PC-3 (cell line): ENCODE results near the gene PFN4. TPM values are rescaled to one million over a fixed set of nuclear protein-coding genes. Genes with fewer than 3 reads are reported as not detected.

ENCODE experiments used
- ATAC-seq: fragments of 200-7000 bp; cut with Tn5 transposase; 2 replicates; pipeline ENCODE4 v1.9.1; 2020; ENCODE audit warnings: mild to moderate bottlenecking, moderate library complexity
- BruUV-seq: library from RNA; stranded (reverse); fragments of 400-500 nt; replicated peaks from 2 replicates; lab custom pipeline; 2021; lab: Mats Ljungman, UMichigan
- CTCF ChIA-PET: fragments of 300-600 bp; sonication (Branson Sonifier 250); formaldehyde crosslinking; loops from one replicate; lab custom pipeline; 2022; ENCODE audit warnings: antibody characterized with exemption; lab: Charles Lee
- POLR2A ChIA-PET: fragments of 300-600 bp; sonication (Branson Sonifier 250); formaldehyde crosslinking; loops from one replicate; lab custom pipeline; 2022; ENCODE audit warnings: antibody characterized with exemption; ENCODE audit not compliant: unreplicated experiment; lab: Charles Lee
- DNase-seq: peaks from one replicate; pipeline ENCODE4 v3.0.0-alpha.2; 2015
- H2AFZ ChIP-seq: fragments of 300-600 bp; sonication (generic); 2 replicates; pipeline ENCODE4 v1.6.0; 2016; ENCODE audit warnings: antibody characterized with exemption, low read length
- H3F3A ChIP-seq: fragments of 300-600 bp; sonication (generic); one replicate; pipeline ENCODE4 v1.6.0; 2017; ENCODE audit warnings: antibody characterized with exemption, low read length, control low read depth, mild to moderate bottlenecking; ENCODE audit not compliant: unreplicated experiment
- H3K27ac ChIP-seq: fragments of 300-600 bp; sonication (generic); 2 replicates; pipeline ENCODE4 v1.5.1; 2016; ENCODE audit warnings: mild to moderate bottlenecking, low read length
- H3K27me3 ChIP-seq: fragments of 300-600 bp; sonication (generic); 2 replicates; pipeline ENCODE4 v1.6.1; 2016; ENCODE audit warnings: low read length, mixed read lengths
- H3K36me3 ChIP-seq: fragments of 300-600 bp; sonication (generic); 2 replicates; pipeline ENCODE4 v1.6.1; 2016; ENCODE audit warnings: low read depth, mixed run types, low read length, mixed read lengths
- H3K4me1 ChIP-seq: fragments of 300-600 bp; sonication (generic); 2 replicates; pipeline ENCODE4 v1.5.1; 2016; ENCODE audit warnings: low read length; ENCODE audit not compliant: insufficient read depth
- H3K4me2 ChIP-seq: fragments of 300-600 bp; sonication (generic); 2 replicates; pipeline ENCODE4 v1.6.0; 2016; ENCODE audit warnings: low read length
- H3K4me3 ChIP-seq: fragments of 300-600 bp; sonication (generic); 2 replicates; pipeline ENCODE4 v1.5.1; 2016; ENCODE audit warnings: mild to moderate bottlenecking, low read length, mixed read lengths
- H3K79me2 ChIP-seq: fragments of 300-600 bp; sonication (generic); 2 replicates; pipeline ENCODE4 v1.6.1; 2017; ENCODE audit warnings: low read length, mixed read lengths
- H3K9ac ChIP-seq: fragments of 300-600 bp; sonication (generic); 2 replicates; pipeline ENCODE4 v1.6.0; 2016; ENCODE audit warnings: mild to moderate bottlenecking, low read length
- H3K9me2 ChIP-seq: fragments of 300-600 bp; sonication (generic); replicated peaks from 2 replicates; pipeline ENCODE4 v1.6.1; 2016; ENCODE audit warnings: mixed run types, low read length, mixed read lengths
- H3K9me3 ChIP-seq: fragments of 300-600 bp; sonication (generic); 2 replicates; pipeline ENCODE4 v1.6.1; 2016; ENCODE audit warnings: low read length, mixed read lengths
- H4K20me1 ChIP-seq: fragments of 300-600 bp; sonication (generic); 2 replicates; pipeline ENCODE4 v1.6.1; 2016; ENCODE audit warnings: low read length, mixed read lengths
- EZH2 ChIP-seq: fragments of 300-600 bp; sonication (generic); IDR thresholded peaks from one replicate; pipeline ENCODE4 v1.6.1; 2017; ENCODE audit warnings: antibody characterized with exemption, mild to moderate bottlenecking, low read length; ENCODE audit not compliant: unreplicated experiment
- EZH2phosphoT487 ChIP-seq: fragments of 300-600 bp; sonication (generic); IDR thresholded peaks from 2 replicates; pipeline ENCODE4 v1.6.1; 2018; ENCODE audit warnings: mild to moderate bottlenecking, antibody characterized with exemption, low read length, borderline replicate concordance
- intact Hi-C: fragments of 100-400 bp; cut with micrococcal nuclease; formaldehyde crosslinking; loops from 2 replicates; pipeline ENCODE4 v1.9.0; 2023
- total RNA-seq: library from RNA; depleted of rRNA; stranded (reverse); fragments of >200 nt; gene quantifications from 2 replicates; pipeline ENCODE4 v1.2.3, GENCODE V29; 2014
- TF ChIP-seq, protein P1 (sequence below): fragments of 300-600 bp; sonication (generic); conservative IDR thresholded peaks from 2 replicates; pipeline ENCODE4 v1.5.1; 2017; ENCODE audit warnings: antibody characterized with exemption, low read depth, mild to moderate bottlenecking, low read length

The PFN4 gene
- total RNA-seq, 1 experiment from 2014 or later, result 0.44 TPM

- ChIA-PET POLR2A (interaction anchor here (0.6 to 1.1 kb wide), 2 partner anchors 17 to 38 kb away, joined by 4 to 5 read pairs; no protein-coding TSS in a partner anchor), CTCF (interaction anchor here (0.6 kb wide), 1 partner anchor 29 kb away, joined by 6 read pairs; no protein-coding TSS in a partner anchor)
- H3K4me1 ChIP-seq, result peaks cover 19% of the 10 kb centered on the region
- no peaks in the 10 kb centered on the region for H3F3A ChIP-seq
- no peak; the same call in 1 of the 2 replicates for ATAC-seq
- no peaks in the 10 kb centered on the region for H3K9me2 ChIP-seq
- no peaks in the 10 kb centered on the region for H3K9me3 ChIP-seq
- peak overlapping the region; percentile 79 for H3K9ac ChIP-seq
- peak overlapping the region; percentile 82 for H3K4me3 ChIP-seq
- H4K20me1 ChIP-seq, result no peaks in the 10 kb centered on the region
- peak overlapping the region; percentile 96 for H2AFZ ChIP-seq
- H3K79me2 ChIP-seq, result peaks cover 18% of the 10 kb centered on the region
- no peak for DNase-seq
- TF ChIP-seq EZH2phosphoT487 (no peak), EZH2 (no peak)
- TF ChIP-seq, protein P1, sequence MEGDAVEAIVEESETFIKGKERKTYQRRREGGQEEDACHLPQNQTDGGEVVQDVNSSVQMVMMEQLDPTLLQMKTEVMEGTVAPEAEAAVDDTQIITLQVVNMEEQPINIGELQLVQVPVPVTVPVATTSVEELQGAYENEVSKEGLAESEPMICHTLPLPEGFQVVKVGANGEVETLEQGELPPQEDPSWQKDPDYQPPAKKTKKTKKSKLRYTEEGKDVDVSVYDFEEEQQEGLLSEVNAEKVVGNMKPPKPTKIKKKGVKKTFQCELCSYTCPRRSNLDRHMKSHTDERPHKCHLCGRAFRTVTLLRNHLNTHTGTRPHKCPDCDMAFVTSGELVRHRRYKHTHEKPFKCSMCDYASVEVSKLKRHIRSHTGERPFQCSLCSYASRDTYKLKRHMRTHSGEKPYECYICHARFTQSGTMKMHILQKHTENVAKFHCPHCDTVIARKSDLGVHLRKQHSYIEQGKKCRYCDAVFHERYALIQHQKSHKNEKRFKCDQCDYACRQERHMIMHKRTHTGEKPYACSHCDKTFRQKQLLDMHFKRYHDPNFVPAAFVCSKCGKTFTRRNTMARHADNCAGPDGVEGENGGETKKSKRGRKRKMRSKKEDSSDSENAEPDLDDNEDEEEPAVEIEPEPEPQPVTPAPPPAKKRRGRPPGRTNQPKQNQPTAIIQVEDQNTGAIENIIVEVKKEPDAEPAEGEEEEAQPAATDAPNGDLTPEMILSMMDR, result no peak
- peak overlapping the region; percentile 23; the same call in 1 of the 2 replicates for H3K27ac ChIP-seq
- intact Hi-C loops, result no loop called here
- TSS peak; percentile 85 for BruUV-seq
- H3K4me2 ChIP-seq, result peak overlapping the region; percentile 85
- H3K36me3 ChIP-seq, result no peaks in the 10 kb centered on the region
- no peaks in the 10 kb centered on the region for H3K27me3 ChIP-seq
These were observed 554 bp downstream of the PFN4 start for GRCh38 chr2:24122366-24123194.

DNA sequence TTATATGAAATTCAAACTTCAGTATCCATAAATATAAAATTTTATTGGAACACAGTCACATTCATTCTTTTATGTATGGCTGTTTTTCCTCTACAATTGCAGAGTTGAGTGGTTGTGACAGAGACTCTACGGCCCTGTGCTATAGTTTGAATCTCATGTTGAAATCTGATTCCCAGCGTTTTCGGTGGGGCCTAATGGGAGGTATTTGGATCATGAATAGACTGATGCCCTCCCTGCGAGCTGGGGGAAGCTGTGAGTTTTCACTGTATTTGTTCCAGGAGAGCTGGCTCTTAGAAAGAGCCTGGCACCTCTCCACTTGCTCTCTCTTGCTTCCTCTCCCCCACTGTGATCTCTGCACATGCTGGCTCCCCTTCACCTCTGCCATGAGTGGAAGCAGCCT lies 1.7 kb downstream of the PFN4 start:
- Histone ChIP-seq H4K20me1 (no peaks in the 10 kb centered on the region), H3K4me3 (no peak overlapping the region), H2AFZ (no peak overlapping the region), H3F3A (no peaks in the 10 kb centered on the region), H3K9me2 (no peaks in the 10 kb centered on the region), H3K79me2 (peaks cover 18% of the 10 kb centered on the region), H3K9ac (no peak overlapping the region), H3K27ac (no peak overlapping the region), H3K27me3 (no peaks in the 10 kb centered on the region), H3K4me1 (peaks cover 19% of the 10 kb centered on the region), H3K36me3 (no peaks in the 10 kb centered on the region), H3K4me2 (no peak overlapping the region), H3K9me3 (no peaks in the 10 kb centered on the region)
- intact Hi-C loops, result no loop called here
- ATAC-seq, result no peak
- CTCF ChIA-PET, result no interaction called here
- no peak for DNase-seq
- BruUV-seq, result no TSS peak
- no peak for TF ChIP-seq EZH2
- TF ChIP-seq, protein P1, result no peak
- no peak for TF ChIP-seq EZH2phosphoT487
- POLR2A ChIA-PET, result no interaction called here

GRCh38 chr2:24121066-24121465 lies 2.1 kb downstream of the PFN4 start:
- no peak overlapping the region for H3K4me3 ChIP-seq
- H3K4me1 ChIP-seq, result peaks cover 19% of the 10 kb centered on the region
- peaks cover 18% of the 10 kb centered on the region for H3K79me2 ChIP-seq
- H4K20me1 ChIP-seq, result no peaks in the 10 kb centered on the region
- no peak overlapping the region for H3K4me2 ChIP-seq
- no peak overlapping the region for H3K9ac ChIP-seq
- no peaks in the 10 kb centered on the region for H3K9me3 ChIP-seq
- ATAC-seq (no peak), DNase-seq (no peak)
- CTCF ChIA-PET, result no interaction called here
- H3F3A ChIP-seq, result no peaks in the 10 kb centered on the region
- no peaks in the 10 kb centered on the region for H3K36me3 ChIP-seq
- no peak overlapping the region for H2AFZ ChIP-seq
- no peaks in the 10 kb centered on the region for H3K9me2 ChIP-seq
- intact Hi-C loops, result no loop called here
- H3K27me3 ChIP-seq, result no peaks in the 10 kb centered on the region
- no peak for TF ChIP-seq EZH2phosphoT487
- no peak for TF ChIP-seq EZH2
- TF ChIP-seq, protein P1, result no peak
- no peak overlapping the region for H3K27ac ChIP-seq
- POLR2A ChIA-PET, result no interaction called here
- no TSS peak for BruUV-seq
